ENCODE results near the gene AKNA. TPM values are rescaled to one million over a fixed set of nuclear protein-coding genes. Genes with fewer than 3 reads are reported as not detected.

AKNA gene, protein sequence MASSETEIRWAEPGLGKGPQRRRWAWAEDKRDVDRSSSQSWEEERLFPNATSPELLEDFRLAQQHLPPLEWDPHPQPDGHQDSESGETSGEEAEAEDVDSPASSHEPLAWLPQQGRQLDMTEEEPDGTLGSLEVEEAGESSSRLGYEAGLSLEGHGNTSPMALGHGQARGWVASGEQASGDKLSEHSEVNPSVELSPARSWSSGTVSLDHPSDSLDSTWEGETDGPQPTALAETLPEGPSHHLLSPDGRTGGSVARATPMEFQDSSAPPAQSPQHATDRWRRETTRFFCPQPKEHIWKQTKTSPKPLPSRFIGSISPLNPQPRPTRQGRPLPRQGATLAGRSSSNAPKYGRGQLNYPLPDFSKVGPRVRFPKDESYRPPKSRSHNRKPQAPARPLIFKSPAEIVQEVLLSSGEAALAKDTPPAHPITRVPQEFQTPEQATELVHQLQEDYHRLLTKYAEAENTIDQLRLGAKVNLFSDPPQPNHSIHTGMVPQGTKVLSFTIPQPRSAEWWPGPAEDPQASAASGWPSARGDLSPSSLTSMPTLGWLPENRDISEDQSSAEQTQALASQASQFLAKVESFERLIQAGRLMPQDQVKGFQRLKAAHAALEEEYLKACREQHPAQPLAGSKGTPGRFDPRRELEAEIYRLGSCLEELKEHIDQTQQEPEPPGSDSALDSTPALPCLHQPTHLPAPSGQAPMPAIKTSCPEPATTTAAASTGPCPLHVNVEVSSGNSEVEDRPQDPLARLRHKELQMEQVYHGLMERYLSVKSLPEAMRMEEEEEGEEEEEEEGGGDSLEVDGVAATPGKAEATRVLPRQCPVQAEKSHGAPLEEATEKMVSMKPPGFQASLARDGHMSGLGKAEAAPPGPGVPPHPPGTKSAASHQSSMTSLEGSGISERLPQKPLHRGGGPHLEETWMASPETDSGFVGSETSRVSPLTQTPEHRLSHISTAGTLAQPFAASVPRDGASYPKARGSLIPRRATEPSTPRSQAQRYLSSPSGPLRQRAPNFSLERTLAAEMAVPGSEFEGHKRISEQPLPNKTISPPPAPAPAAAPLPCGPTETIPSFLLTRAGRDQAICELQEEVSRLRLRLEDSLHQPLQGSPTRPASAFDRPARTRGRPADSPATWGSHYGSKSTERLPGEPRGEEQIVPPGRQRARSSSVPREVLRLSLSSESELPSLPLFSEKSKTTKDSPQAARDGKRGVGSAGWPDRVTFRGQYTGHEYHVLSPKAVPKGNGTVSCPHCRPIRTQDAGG (N-terminal part only)
- 11.5 and 14.0 TPM in 2 replicates for total RNA-seq (ENCODE audit: low replicate concordance)
- long read RNA-seq, partial matches to known transcripts: 1 of 2 reads
- long read RNA-seq, other reads (novel, unspliced or antisense): 1 of 2 reads

GRCh38 chr9:114387680-114388356 is at the start of gene AKNA:
Gene AKNA (minus strand): TSS chr9:114387982. CDS start chr9:114381333, 6,649 bp downstream.
- peak within 1 kb of the TSS; percentile 89 for H3K4me3 Mint-ChIP-seq
- peak; percentile 79 for DNase-seq (ENCODE audit: extremely low spot score, unreplicated experiment)
- peak within 1 kb of the TSS; percentile 78 for H3K27ac Mint-ChIP-seq
- no peaks in the 10 kb centered on the region for H3K9me3 Mint-ChIP-seq
- no peaks in the 10 kb centered on the region for H3K27me3 Mint-ChIP-seq
- H3K4me1 Mint-ChIP-seq (ENCODE audit: unreplicated experiment): peaks cover 52% of the 10 kb centered on the region
- H3K36me3 Mint-ChIP-seq: no peaks in the 10 kb centered on the region
- TF ChIP-seq, protein P1, sequence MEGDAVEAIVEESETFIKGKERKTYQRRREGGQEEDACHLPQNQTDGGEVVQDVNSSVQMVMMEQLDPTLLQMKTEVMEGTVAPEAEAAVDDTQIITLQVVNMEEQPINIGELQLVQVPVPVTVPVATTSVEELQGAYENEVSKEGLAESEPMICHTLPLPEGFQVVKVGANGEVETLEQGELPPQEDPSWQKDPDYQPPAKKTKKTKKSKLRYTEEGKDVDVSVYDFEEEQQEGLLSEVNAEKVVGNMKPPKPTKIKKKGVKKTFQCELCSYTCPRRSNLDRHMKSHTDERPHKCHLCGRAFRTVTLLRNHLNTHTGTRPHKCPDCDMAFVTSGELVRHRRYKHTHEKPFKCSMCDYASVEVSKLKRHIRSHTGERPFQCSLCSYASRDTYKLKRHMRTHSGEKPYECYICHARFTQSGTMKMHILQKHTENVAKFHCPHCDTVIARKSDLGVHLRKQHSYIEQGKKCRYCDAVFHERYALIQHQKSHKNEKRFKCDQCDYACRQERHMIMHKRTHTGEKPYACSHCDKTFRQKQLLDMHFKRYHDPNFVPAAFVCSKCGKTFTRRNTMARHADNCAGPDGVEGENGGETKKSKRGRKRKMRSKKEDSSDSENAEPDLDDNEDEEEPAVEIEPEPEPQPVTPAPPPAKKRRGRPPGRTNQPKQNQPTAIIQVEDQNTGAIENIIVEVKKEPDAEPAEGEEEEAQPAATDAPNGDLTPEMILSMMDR (conservative IDR thresholded peaks at IDR 0.05): no peak

DNA sequence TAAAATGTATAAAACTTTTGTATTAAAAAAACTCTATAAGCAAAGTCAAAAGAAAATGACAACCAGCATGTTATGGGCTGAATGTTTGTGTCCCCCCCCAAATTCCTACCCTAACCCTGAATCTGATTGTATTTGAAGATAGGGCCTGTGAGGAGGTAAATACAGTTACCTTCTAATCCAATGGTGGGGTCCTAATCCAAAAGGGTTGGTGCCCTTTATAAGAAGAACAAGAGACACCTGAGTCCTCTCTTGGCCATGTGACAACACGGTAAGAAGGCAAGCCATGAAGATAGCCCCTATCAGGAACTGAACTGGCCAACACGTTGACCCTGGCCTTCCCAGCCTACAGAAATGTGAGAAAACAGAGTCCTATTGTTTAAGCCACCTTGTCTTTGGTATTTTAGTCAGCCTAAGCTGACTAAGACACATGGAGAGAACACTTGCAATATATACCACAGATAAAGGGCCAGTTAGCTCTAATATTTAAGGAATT is 49.7 kb upstream of the AKNA start:
- Mint-ChIP-seq H3K4me3 (no peak overlapping the region), H3K27ac (no peak overlapping the region), H3K27me3 (no peaks in the 10 kb centered on the region), H3K9me3 (no peaks in the 10 kb centered on the region), H3K36me3 (no peaks in the 10 kb centered on the region), H3K4me1 (ENCODE audit: unreplicated experiment) (no peaks in the 10 kb centered on the region)
- no peak for DNase-seq (ENCODE audit: extremely low spot score, unreplicated experiment)
- TF ChIP-seq, protein P1 (conservative IDR thresholded peaks at IDR 0.05): no peak

DNA sequence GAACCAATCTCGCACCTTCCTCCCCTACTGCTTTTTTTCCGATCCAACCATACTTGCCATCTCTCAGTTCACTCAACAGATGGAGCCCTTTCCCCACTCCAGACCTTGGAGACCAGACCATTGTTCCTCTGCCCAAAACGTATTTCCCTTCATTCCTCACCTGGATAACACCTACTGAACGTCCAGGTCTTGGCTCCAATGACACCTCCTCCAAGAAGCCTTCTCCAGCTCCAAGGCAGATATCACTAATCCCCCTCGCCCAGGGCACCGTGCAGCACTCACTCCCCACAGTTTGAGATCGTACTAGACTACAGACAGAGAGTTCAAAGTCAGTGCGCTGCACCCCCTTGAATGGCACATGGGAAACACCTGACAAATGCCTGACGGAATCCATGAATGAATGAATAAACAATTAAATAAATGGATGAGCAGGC is 47.1 kb upstream of the AKNA start:
- TF ChIP-seq, protein P1 (conservative IDR thresholded peaks at IDR 0.05): peak; percentile 69

DNA sequence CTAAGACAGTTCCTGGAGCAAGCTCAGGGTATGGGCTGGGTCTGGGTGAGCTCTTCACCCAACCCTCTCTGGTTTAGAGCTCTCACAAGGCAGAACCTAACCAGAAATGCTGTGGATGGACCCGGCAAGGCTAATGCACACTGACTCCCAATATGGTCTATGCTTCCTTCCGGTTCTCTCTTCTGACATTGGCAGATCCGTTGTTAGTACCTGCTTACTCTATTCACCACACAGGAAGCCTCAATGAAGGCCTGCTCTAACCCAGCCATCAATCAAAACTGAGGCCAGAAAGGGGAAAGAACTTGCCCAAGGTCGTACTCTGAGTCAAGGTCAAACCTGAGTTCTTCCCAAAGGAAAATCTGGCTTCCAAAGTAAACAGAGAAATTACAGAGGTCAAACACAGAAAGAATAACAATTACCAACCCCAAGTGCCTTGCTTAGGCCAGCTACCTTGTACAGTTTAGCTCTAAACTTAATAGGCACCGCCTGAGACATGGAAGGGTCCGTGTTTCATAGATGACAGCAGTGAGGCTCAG is 46.0 kb upstream of the AKNA start:
- no peak for DNase-seq (ENCODE audit: extremely low spot score, unreplicated experiment)
- TF ChIP-seq, protein P1 (conservative IDR thresholded peaks at IDR 0.05): no peak
- H3K36me3 Mint-ChIP-seq: no peaks in the 10 kb centered on the region
- H3K9me3 Mint-ChIP-seq: no peaks in the 10 kb centered on the region
- H3K27ac Mint-ChIP-seq: no peak overlapping the region
- H3K4me1 Mint-ChIP-seq (ENCODE audit: unreplicated experiment): no peaks in the 10 kb centered on the region
- no peaks in the 10 kb centered on the region for H3K27me3 Mint-ChIP-seq
- H3K4me3 Mint-ChIP-seq: no peak overlapping the region

More for the DNA sequence above, 47.1 kb upstream of the AKNA start:
- DNase-seq (ENCODE audit: extremely low spot score, unreplicated experiment): no peak
- Mint-ChIP-seq H3K9me3 (no peaks in the 10 kb centered on the region), H3K4me3 (no peak overlapping the region), H3K4me1 (ENCODE audit: unreplicated experiment) (no peaks in the 10 kb centered on the region), H3K36me3 (no peaks in the 10 kb centered on the region), H3K27me3 (no peaks in the 10 kb centered on the region), H3K27ac (no peak overlapping the region)

All from type B pancreatic cell (in vitro differentiated cells).